GM04503 (cell line): ENCODE results near the gene SEMA6A.

Experiments used
- DNase-seq: peaks from one replicate; pipeline ENCODE4 v3.0.0-alpha.2; 2012; ENCODE audit warnings: low read depth

SEMA6A gene, protein sequence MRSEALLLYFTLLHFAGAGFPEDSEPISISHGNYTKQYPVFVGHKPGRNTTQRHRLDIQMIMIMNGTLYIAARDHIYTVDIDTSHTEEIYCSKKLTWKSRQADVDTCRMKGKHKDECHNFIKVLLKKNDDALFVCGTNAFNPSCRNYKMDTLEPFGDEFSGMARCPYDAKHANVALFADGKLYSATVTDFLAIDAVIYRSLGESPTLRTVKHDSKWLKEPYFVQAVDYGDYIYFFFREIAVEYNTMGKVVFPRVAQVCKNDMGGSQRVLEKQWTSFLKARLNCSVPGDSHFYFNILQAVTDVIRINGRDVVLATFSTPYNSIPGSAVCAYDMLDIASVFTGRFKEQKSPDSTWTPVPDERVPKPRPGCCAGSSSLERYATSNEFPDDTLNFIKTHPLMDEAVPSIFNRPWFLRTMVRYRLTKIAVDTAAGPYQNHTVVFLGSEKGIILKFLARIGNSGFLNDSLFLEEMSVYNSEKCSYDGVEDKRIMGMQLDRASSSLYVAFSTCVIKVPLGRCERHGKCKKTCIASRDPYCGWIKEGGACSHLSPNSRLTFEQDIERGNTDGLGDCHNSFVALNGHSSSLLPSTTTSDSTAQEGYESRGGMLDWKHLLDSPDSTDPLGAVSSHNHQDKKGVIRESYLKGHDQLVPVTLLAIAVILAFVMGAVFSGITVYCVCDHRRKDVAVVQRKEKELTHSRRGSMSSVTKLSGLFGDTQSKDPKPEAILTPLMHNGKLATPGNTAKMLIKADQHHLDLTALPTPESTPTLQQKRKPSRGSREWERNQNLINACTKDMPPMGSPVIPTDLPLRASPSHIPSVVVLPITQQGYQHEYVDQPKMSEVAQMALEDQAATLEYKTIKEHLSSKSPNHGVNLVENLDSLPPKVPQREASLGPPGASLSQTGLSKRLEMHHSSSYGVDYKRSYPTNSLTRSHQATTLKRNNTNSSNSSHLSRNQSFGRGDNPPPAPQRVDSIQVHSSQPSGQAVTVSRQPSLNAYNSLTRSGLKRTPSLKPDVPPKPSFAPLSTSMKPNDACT

DNA sequence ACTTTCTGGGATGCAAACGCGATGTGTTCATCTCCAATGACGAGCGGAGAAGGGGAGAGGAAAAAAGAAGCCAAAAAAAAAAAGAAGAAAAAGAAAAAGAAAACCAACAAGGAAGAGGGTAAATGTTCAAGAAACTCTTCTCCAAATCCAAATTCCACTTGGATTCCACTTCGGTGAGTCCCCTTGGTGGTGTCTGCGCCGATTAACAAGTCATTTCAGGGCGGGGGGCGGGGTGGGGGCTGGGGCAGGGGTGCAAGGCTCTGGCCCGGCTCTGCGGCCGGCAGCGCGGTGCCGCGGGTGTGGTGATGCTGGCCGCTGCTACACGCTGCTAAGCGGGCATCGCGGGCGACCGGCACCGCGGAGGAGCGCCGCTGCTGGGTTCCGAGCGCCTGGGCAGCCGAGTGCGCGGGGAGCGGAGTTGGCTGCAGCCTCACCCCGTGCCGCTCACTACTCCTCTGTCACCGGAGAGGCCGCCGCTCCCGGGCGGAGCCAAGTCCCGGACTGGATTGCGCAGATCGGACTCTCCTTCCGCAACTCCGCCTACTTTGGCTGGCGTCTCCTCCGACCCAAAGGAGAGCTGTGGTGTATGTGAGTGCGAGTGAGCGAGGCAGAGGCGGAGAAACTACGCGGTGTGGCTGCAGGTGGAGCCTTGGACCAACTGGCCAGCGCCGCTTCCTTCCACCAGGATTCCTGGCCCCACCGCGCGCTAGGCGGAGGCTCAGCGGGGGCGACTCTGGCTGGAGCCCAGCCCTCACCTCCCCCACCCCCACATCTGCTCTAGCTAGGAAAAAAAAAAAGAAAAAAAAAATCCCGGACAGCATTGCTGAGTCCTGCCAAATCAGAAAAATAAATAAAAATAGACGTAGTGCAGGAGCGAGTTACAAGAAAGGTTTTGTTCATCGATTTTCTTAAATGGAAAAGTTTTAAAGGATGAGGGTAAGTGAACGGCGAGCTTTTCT is at the start of gene SEMA6A:
Gene SEMA6A, minus strand, starts transcription at position 457 of the 959 bp plus-strand sequence. CDS start 69,879 bp downstream, outside the sequence.
- DNase-seq = peak; percentile 34

DNA sequence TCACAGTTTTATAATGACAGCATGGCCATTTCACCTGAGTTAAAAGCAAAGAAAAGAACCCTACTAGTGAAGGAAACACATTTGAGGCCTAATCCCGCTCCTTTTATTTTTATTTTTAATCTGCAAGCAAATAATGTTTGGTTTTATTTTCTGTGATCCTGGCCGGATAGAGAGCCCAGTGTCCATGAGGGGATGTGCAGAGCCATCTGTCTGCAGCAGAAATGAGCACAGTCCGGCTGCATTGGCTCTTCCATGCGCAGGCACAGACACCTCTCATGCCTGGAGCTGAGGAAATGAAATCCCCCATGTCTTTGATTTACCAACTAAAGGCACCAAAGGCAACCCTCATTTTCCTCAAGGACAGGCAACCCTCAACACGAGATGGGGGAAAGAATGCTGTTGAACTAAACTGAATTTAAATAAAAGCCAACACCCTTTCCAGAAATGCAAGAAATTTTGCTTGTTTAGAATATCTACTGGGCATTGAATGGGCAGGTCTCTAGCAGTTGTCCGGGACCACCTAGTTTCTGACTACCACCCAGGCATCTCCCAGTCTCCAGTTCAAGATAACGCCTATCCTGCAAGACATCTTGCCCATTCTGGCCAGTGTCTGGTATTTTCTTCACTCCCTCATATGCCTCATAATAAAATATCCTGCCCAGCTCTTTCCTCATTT is 47.9 kb upstream of the SEMA6A start:
- DNase-seq = no peak

DNA sequence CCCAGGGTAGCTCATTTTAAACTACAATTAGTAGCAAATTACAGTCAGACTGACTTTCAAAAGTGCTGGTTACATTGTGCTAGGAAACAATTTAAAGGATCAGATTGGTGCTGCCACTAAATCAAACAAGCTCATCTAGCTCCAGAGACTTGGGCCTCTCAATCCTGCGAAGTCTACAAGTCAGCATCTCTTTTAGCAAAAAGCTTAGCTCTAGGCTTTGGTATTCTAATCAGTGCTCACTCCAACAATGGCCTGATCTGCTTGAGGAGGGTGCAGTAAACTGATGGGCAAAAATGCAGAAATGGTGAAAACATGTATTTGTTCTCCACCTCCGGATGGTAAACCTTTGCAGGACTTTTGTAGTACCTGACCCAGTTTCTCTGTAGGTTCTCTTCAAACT is 47.0 kb upstream of the SEMA6A start:
- no peak for DNase-seq

DNA sequence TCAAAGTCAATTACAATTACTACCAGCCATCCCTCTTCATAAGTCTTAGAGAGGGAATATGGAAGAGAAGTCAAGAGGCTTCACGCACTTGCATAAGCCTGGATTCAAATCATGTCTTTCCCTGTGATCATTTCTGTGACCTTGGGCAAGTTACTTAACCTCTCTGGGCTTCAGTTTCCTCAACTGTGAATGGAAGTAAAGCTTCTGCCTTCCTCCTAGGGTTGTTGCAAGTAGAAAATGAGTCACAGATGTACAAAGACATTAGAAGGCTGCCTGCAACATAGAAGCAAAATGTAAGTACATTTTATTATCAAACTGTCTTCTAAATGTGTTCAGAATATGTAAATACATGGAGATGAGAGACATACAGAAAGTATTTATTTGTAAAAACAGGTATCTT is 42.3 kb upstream of the SEMA6A start:
- no peak for DNase-seq

DNA sequence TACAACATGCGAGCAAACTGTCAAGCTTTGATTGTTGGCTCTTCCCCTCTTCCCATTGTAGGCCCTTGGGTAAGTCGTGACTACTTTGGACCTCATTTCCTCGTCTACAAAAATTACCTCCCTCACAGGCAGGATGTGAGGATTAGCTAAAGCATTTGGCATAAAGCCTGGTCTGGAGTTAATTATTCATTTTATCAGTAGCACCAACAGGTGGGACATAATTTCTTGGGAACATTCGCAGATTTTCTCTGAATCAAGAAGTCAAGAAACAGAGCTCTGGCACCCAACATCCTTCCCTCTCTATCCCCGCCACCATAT is 39.9 kb upstream of the SEMA6A start:
- DNase-seq = no peak

DNA sequence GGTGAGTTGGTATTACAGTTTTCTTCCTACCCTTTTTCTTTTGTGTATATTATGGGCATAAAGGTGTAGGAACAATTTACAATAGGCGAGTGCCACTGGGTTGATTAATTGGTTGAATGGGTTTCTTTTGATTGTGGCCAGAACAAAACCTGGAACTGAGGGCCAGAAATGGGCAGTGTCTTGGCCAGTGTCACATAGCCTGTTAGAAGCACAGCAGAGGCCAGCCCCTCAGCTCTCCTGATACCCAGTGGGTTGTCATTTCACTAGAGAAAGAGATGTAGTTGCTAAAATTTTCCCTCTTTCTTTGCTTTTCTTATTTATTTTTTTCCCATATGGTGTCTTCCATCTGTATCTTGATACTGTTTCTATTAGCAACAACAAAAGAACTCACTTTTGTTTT is 38.8 kb upstream of the SEMA6A start:
- no peak for DNase-seq

DNA sequence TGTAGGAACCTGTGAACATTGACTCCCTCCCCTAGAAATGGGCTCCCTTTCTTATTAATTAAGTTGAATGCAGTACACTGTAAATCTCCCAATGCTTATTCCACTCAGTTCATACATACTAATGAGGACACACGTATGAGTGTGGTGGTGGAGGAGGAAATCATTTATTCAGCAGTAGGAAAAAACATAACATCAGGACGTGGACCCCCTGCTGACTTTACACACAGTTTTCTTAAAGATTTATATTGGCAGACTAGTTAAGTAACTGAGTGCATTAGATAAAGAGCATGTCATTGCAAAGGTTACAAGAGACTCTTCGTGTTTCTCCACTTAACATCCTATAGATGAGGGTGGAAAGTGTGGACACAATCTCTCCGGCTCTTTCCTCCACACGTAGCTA is 37.8 kb upstream of the SEMA6A start:
- DNase-seq = no peak

DNA sequence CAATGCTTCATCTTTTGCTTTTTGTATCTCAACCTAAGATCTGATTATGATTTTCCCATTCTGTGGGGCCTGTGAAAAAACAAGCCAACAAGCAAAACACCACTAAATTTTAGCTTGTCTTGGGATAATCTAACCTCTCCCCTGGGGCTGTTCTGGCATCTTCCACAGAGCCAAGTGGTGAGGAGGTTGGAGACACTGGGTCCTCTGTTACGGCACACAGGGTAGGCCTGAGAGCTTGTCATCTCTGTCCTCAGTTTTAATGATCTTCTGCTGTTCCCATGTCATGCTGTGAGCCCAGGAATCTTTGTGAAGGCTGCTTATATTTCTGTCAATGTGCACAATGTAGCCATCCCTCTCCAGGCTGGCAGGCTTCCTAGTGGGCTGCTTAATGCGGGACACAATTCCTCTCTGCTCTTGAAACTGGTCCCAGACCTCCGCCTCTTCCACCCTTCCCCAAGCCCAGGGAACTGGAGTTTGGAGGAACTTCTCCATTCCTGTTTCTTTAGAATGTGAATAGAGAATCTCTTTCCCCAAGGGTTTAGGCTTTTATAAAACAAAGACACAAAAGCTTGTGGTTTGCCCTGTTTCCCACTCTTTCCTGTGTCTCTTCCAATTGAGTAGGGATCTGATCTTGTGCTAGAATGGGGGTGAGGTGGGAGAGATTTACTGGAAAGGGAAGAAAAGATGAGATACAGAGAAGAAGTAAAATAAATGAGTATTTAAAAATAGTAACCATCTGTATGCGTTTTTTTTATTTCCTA is 30.9 kb upstream of the SEMA6A start:
- DNase-seq = no peak

DNA sequence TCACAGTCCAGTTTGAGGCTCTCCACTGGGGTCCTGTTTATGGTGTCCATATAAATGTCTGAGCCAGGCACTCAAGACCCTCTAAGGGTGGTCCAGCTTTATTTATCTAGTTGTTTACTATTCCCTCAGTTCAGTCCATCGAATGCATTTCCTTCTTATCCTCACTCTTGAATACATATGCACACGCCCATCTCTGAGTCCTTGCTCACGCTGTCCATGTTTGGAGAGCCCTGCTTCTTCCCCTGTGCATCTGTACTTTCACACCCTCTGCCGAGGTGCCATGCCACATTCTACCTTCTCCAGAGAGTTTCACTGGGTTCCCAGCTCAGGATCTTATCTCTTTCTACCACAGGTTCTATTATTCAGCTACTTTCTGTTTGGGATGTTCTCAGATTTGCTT is 30.2 kb upstream of the SEMA6A start:
- no peak for DNase-seq

DNA sequence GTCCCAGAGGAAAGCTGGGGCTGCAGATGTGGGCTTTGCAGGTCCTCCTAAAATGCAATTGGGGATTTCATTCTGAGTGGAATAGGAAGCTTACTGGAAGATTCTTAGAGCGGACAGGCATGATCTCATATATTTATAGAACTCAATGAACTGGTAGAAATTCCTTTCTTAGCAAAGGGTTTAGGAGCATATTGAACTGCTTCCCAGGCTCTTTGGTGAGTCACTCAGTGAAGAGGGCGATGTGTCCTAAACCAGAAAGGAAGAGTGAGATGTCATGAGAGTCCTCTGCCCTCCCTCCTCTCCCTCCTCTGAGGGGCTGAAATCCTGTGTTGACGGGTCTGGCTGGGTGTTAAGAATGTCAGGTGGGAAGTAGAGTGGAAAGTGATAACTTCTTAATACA is 26.3 kb upstream of the SEMA6A start:
- DNase-seq = no peak

DNA sequence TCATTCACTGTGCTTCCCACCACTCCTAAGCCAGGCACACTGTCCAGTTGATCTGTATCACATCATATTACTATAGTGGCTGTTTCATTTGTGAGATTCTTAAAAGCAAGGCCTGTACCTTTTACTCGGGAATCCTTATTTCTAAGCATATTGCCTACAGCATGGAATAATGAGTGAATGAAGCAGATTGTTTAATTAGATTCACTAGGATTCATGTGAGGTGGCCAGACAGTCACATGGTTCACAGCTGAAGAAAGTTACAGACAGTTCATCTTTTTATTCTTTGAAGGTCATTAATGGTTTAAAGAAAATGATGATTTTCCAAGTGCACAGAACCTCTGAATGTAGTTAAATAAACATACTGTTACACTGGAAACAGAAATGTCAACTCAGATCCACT is 24.3 kb upstream of the SEMA6A start:
- DNase-seq = no peak

DNA sequence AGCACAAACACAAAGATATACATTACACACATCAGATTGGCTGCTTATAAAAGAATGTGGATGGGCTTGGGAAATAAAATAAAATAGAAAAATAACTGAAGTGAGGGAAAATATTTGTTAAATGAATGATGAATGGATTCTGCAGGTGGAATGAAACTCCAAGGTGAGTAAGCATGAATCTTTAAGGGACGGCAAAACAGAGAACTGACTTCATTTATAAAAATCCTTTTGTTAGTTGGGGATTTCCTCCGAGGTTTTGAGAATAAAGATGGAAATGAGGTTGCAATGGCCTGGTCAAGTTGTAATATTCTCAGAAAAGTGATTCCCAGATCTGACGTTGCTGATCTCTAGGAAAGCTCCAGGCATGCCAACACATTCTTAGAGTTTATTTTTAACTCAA is 20.9 kb upstream of the SEMA6A start:
- DNase-seq = no peak

DNA sequence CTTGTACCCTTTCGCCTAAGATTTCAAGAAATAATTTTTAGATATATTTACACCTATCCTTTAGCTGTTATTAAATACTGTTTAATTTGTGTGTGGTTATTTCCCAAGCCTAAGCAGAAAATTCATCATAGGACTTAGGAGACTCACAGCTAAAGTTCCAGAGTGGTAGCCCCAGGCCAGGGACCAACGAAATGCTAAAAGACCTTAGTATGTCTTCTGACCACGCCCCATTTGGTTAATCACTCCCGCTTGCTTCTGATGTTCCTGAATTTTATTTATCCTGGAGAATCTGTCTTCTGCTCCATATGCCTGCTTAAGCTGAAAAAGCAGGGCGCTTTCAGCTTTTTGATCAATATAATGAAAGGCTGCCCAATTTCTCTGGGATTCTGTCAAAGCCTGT is 18.7 kb upstream of the SEMA6A start:
- DNase-seq = no peak

DNA sequence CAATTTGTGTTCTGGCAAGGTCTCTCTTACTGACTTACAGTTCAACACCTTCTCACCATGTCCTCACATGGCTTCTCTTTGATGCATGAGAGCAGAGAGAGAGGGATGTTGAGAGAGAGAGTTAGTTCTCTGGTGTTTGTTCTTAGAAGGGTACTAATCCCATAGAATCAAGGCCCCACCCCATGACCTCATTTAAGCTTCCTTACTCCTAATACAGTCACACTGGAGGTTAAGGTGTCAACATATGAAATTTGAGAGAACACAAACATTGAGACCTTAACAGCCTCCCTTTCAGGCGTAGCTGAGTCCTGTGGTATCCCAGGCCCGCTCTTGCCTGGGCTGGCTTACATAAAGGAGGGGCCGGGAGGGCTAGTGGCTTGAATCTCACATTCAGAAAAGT is 10.6 kb upstream of the SEMA6A start:
- no peak for DNase-seq

DNA sequence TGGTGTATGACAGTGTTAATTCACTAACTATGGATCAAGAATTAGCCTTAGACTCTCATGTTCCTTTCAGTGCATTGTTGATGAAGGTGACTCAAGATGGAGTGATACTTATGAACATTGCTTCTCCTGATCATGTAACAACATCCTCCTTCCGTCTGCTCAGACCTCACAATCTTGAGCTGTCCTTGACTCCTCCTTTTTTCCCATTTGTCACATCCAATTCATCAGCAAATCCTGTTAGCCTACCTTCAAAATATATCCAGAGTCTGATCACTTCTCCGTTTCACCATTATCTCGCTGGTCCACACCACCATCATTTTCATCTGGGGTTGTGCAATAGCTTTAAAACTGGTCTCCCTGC is 9.2 kb upstream of the SEMA6A start:
- DNase-seq = no peak

DNA sequence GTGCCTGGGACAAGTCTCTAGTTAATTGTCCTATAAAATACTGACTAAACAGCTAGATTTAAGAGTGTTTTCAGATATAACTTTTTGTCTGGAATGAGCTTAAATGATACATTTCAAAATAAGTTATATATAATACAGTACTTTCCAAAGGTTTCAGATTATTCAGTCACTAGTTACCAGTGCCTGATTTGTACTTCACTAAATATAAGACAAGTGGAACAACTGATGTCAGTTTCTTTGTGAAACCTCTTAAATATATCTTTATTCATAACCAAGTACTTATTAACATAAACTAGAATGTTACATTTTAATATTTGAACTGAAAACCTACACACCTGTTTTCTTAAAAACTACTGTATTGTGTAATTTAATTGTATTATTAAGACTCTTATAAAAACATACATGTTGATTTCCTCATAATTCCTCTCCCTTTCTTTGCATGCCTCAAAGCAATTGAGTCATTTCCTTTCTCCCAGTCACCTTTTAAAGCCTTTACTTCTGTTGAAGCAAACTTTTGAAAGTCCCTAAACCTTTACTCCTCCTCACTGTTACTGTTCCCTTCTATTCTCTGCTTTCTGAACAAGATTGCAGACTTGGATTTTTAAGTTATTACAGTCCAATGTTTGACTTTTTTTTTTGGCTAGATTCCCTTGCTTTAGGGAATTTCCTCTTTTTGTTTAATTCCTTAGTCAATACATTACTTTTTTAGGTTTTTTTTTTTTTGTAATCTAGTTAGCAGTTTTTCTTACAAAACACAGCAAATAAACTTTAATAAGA is 8.7 kb upstream of the SEMA6A start:
- no peak for DNase-seq

DNA sequence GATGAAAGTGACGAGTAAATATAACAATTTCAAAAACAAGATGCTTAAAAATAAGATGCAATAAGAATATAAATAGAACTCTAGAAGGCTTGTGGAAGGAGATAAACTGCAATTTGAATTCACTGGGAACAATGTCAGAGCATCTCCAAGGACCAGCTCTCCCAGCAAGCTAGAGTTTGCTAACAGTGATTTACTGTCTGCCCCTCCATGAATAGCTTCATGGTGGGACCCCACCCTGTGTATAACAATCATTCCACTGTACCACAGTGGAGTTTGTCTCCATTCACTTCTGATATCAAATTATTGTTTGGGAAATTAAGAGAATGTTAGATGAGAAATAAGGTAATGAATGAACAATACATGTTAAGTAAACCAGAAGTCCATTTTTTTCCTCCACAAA is 7.3 kb upstream of the SEMA6A start:
- no peak for DNase-seq

DNA sequence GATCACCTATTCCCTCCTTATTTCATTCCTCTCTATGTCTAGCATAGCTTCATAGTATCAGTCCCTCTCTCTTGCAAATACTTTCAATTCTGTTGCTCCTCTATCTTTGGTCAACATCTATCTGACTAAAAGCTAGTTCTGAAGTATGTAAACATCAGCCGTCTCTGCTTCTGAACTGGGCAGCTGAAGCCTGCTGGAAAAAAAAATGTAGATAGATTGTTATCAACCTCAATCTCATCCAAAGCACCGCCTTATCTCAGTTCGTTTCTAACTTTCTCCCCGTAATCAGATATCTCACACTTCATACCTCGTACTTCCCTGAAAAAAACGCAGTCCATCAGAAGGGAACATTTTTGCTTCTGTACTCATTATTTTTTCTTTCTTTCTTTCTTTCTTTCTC is 4.5 kb upstream of the SEMA6A start:
- DNase-seq = no peak

DNA sequence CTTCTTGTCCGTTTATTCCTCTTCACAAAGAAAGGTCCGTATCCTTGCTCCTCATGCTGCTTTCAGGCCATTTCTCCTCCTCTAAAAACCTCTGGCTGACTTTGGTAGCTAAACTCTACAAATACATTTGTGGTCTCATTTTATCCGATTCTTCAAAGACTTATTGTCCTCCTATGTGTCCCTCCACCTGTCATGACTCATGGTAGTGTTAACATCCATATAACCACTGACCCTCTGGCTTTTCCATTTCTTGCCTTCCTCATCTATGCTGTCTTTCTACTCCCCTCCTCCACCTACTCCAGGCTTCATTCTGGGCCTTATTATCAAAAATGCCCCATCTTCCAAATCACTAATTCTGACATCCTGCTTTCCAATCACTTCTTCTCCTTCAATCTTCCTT is 4.1 kb upstream of the SEMA6A start:
- no peak for DNase-seq
